GM21737 (cell line): ENCODE measurements around the gene SLC30A3.

Experiments used
- ATAC-seq: cut with Tn5 transposase; IDR thresholded peaks from one replicate; pipeline ENCODE4 v1.9.1; 2021; ENCODE audit warnings: mild to moderate bottlenecking, moderate library complexity; ENCODE audit not compliant: unreplicated experiment

Gene SLC30A3

GRCh38 chr2:27261241-27261925, 1.5 kb downstream of the SLC30A3 start:
- ATAC-seq, result no peak

GRCh38 chr2:27258051-27258450, 4.8 kb downstream of the SLC30A3 start:
- ATAC-seq, result no peak

GRCh38 chr2:27256855-27257454, 5.9 kb downstream of the SLC30A3 start:
- no peak for ATAC-seq

DNA sequence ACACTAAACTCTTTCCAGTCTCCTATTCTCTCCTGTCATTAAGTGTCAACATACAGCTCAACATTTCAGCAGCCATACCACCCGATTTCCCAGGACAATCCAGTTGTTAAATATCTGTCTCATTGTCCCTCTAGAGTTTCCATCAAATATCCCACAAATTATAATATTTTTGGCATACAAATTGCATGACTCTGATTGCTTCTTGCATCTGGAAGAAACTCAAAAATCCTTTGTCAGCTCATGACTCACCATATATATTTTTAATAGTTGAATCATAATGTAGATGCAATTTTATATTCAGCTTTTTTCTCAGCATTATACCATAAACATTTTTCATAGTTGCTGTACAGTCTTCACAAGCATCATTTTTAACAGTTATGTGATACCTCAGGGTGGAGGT, 7.2 kb downstream of the SLC30A3 start:
- ATAC-seq, result no peak

GRCh38 chr2:27255187-27255586, 7.7 kb downstream of the SLC30A3 start:
- no peak for ATAC-seq

DNA sequence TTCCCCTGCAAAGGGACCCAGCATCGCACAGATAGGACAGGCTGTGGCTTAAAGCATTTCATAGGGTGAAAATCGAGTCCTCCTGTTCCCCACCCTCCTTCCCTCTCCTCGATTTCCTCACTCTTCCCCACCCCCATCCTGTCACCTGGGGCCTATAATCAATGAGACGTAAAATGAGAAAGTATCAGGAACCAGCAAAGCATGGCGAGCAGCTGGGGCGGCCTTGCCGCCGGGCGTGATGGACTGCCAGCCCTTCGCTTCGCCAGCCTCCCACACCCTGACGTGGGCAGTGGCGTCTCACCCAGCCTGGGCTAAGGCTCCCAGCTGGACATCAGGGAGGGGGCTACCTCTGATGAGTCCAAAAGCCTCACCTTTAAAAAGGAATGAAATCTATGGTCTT, 11.1 kb downstream of the SLC30A3 start:
- no peak for ATAC-seq

DNA sequence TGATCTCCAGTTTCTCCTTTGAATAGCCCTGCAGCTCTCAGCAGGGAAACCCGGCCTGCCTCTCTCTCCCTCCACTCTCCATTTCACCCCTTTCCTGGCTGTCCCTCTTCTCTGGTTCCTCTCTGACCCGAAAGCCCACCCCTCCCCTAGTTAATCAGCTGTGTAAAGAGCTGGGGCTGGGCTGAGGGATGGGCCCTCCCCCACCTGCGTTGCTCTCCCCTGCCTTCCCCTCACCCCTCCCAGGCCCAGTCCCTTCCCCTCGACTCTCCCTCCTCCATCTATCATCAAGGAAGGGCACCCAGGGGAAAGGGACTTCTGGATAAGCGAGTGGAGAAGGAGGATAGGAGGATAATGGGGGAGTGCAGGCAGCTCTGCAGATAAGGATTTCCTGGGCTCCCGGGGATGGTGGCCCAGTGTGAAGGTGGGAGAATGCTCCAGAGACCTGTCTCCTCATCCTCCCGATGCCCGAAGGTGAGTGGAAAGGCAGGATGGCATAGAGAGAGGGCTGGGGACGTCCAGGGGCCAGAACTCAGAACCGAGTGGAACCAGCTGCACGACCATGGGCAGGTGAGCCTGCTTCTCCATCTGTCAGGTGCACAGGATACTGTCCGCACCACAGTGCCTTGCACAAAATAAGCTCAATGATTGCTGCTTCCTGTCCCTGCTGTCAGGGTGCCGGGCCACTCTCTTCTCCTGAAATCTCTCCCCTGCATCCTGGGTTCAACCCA, 12.0 kb downstream of the SLC30A3 start:
- no peak for ATAC-seq

DNA sequence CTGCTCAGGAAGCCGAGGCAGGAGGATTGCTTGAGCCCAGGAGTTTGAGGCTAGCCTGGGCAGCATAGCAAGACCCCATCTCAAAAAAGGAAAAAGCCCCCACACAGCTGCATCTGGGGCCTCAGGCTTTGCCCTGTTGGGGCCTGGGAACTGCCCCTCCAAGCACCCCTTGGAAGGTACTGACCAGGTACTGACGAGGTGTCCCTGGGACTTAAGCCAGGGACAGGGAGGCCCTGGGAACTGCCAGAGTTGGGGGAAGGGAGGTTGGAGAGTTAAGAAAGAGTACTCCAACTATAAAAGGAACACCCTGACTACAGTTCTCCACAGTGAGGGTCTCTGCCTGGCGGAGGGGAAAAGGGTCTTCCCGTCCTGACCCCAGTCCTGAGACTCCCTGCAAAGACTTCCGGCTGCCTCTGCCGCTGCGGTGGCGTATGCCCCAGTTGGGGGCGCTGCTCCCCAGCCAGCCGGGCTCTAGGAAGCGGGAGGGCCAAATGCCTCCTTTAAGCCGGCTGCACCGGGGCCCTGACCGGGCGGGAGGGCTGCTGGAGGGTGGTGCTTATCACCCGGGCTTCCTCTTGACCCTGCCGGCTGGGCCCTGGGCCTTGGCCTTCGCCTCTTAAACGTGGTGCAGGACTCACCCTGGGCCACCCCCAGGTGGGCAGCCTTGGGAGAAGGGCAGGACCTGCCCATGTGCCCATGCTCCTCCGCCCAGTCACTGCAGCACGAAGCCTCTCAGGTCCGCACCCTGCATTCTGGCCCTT, 12.8 kb downstream of the SLC30A3 start:
- ATAC-seq, result no peak

GRCh38 chr2:27249159-27249890, 13.5 kb downstream of the SLC30A3 start:
- no peak for ATAC-seq

DNA sequence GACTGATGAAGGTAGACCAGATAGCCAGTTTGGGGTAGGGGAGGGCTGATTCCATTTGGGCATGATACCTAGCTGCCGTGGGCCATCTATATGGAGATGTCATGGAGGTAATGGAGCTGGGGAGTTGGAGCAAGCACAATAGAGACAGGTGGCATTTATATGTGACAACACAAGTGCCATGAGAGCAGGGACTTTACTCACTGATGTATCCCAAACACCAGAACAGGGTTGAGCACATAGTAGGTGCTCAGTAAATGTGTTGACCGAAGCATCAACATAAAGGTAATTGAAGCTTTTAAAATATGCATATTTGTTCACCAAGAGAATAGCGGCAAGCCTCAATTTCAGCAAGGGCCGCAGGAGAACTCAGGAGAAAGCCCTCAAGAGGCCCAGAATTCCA, 15.0 kb downstream of the SLC30A3 start:
- no peak for ATAC-seq

DNA sequence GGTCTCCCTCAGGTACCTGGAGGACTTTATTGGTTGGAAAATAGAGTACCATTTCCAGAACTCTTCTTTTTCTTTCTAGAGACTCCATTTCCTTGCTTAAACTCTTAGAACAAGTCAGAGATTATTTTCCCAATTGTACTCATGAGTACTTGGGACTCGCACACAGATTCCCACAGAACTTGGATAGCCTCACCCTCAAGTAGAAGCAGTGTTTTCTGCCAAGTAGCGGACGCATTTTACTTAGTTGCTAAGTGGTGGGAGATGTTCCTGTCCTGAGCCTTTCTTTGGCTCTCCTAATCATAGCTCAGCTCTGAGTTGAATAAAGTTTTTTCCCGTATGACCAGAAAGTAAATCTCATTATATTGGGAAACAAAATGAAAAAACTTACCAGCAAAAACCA, 17.2 kb downstream of the SLC30A3 start:
- no peak for ATAC-seq

- ATAC-seq, result no peak
Measured at GRCh38 chr2:27245116-27245515, 17.7 kb downstream of the SLC30A3 start.

GRCh38 chr2:27243391-27244130, 19.3 kb downstream of the SLC30A3 start:
- ATAC-seq, result no peak

DNA sequence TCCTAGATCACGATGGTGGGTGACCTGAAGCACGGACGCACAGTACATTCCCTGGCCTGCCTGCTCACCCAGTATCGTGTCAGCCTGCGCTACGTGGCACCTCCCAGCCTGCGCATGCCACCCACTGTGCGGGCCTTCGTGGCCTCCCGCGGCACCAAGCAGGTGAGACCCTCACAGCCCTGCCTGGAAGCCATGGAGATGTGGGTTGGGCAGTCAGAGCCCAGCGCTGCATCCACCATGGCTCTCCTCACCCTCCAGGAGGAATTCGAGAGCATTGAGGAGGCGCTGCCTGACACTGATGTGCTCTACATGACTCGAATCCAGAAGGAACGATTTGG, 20.3 kb downstream of the SLC30A3 start:
- ATAC-seq, result no peak

DNA sequence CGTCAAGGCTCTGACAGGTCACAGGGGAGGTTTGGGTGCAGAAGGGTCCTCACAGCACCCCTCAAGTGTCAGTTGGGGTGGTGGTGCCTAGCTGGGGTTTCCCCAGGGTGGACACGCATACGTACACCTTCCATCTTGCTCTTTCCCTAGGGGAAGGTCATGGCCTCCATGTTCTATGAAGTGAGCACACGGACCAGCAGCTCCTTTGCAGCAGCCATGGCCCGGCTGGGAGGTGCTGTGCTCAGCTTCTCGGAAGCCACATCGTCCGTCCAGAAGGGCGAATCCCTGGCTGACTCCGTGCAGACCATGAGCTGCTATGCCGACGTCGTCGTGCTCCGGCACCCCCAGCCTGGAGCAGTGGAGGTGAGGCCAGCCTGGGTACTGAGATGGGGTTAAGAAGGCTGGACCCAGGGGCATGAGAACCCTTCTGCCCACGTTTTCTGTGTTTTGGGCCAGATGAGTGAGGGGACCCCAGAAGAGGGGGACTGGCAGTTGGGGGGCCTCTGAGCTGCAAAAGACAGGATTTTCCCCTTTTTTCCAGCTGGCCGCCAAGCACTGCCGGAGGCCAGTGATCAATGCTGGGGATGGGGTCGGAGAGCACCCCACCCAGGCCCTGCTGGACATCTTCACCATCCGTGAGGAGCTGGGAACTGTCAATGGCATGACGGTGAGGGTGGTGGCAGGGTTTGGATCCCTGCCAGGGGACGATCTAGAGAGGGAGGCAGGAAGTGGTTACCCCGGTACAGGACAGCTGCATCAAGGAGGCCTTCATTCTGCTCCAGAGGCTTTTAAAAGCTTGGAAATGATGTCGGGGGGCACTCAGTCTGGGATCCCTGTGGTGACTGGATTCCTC, 20.9 kb downstream of the SLC30A3 start:
- no peak for ATAC-seq

GRCh38 chr2:27240406-27240805, 22.4 kb downstream of the SLC30A3 start:
- no peak for ATAC-seq

- no peak for ATAC-seq
Measured at GRCh38 chr2:27238976-27239375, 23.9 kb downstream of the SLC30A3 start.

DNA sequence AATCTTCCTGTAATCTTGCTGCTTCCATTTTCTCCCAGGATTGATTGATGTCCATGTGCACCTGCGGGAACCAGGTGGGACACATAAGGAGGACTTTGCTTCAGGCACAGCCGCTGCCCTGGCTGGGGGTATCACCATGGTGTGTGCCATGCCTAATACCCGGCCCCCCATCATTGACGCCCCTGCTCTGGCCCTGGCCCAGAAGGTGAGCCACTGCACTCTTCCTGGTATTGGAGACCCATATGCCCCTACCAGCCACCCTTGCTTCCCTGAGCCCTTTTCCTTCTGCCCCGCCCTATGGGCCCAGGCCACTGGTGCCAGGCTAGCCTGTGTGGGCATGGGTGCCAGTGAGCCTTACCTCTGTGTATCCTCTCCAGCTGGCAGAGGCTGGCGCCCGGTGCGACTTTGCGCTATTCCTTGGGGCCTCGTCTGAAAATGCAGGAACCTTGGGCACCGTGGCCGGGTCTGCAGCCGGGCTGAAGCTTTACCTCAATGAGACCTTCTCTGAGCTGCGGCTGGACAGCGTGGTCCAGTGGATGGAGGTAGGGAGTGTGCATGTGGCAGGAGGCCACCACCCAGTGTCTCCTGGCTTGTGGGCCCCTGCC, 25.4 kb downstream of the SLC30A3 start:
- no peak for ATAC-seq

- no peak for ATAC-seq
Measured at GRCh38 chr2:27236626-27237025, 26.2 kb downstream of the SLC30A3 start.
